ENCODE results near the gene FAM168B.

- TF ChIP-seq, protein P1, sequence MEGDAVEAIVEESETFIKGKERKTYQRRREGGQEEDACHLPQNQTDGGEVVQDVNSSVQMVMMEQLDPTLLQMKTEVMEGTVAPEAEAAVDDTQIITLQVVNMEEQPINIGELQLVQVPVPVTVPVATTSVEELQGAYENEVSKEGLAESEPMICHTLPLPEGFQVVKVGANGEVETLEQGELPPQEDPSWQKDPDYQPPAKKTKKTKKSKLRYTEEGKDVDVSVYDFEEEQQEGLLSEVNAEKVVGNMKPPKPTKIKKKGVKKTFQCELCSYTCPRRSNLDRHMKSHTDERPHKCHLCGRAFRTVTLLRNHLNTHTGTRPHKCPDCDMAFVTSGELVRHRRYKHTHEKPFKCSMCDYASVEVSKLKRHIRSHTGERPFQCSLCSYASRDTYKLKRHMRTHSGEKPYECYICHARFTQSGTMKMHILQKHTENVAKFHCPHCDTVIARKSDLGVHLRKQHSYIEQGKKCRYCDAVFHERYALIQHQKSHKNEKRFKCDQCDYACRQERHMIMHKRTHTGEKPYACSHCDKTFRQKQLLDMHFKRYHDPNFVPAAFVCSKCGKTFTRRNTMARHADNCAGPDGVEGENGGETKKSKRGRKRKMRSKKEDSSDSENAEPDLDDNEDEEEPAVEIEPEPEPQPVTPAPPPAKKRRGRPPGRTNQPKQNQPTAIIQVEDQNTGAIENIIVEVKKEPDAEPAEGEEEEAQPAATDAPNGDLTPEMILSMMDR (IDR thresholded peaks at IDR 0.05), result no peak
- no peak for TF ChIP-seq POLR2A (IDR thresholded peaks at IDR 0.05)
These were observed 7.6 kb downstream of the FAM168B start for GRCh38 chr2:131085646-131086045.

Measured in testis (tissue), 2 donors.